Breast epithelium (tissue), 4 donors: ENCODE results near the gene COMT. TPM values are rescaled to one million over a fixed set of nuclear protein-coding genes. Genes with fewer than 3 reads are reported as not detected.

Source experiments
- DNase-seq, 2 donors: peaks; one replicate each; pipeline ENCODE4 v3.0.0-alpha.2; 2019; ENCODE audit warnings: low spot score in 2 of 2
- H3K27ac ChIP-seq, 2 donors: fragments of 200-600 bp; sonication (generic) in 1 of 2; one replicate each; pipeline ENCODE4 v1.5.1; 2016 to 2019; ENCODE audit warnings: mild to moderate bottlenecking in 1 of 2
- H3K27me3 ChIP-seq, 2 donors: fragments of 200-600 bp; sonication (generic) in 1 of 2; one replicate each; pipeline versions ENCODE4 v1.5.1 to v1.6.0; 2017 to 2019; ENCODE audit warnings: control low read depth in 1 of 2, mild to moderate bottlenecking in 1 of 2
- H3K36me3 ChIP-seq: fragments of 200-600 bp; one replicate; pipeline ENCODE4 v1.5.1; 2019
- H3K4me1 ChIP-seq, 2 donors: fragments of 200-600 bp; sonication (generic); one replicate each; pipeline ENCODE4 v1.5.1; 2016 to 2019; ENCODE audit warnings: control low read depth in 1 of 2
- H3K4me3 ChIP-seq, 3 donors: fragments of 200-600 bp; sonication (generic); 1 replicate in 2 of 3; 2 replicates in 1 of 3; pipeline ENCODE4 v1.5.1; 2016 to 2019; ENCODE audit warnings: mild to moderate bottlenecking in 3 of 3, moderate library complexity in 2 of 3
- H3K9me3 ChIP-seq, 2 donors: fragments of 200-600 bp; sonication (generic) in 1 of 2; one replicate each; pipeline ENCODE4 v1.5.1; 2016 to 2019; ENCODE audit warnings: control low read depth in 1 of 2
- POLR2A ChIP-seq: fragments of 450-650 bp; IDR thresholded peaks from one replicate; pipeline ENCODE4 v1.6.1; 2016; ENCODE audit warnings: antibody characterized with exemption, mild to moderate bottlenecking, moderate library complexity
- POLR2AphosphoS5 ChIP-seq, 3 donors: sonication (generic); formaldehyde crosslinking; IDR thresholded peaks; one replicate each; pipeline ENCODE4 v1.6.1; 2017; ENCODE audit warnings: antibody characterized with exemption in 3 of 3
- intact Hi-C: fragments of 100-400 bp; cut with DNase I; formaldehyde crosslinking; loops from one replicate; pipeline ENCODE4 v1.15.1; 2023; ENCODE audit warnings: low total_unique reads
- total RNA-seq, 3 donors: library from RNA; depleted of rRNA; stranded (reverse); fragments of >200 nt; gene quantifications; one replicate each; pipeline ENCODE4 v1.1.0, GENCODE V29; 2016
- TF ChIP-seq, protein P1 (sequence below), 3 donors: fragments of 450-650 bp; IDR thresholded peaks; one replicate each; pipeline ENCODE4 v1.5.1; 2016 to 2017; ENCODE audit warnings: antibody characterized with exemption in 3 of 3, mild to moderate bottlenecking in 3 of 3, moderate library complexity in 3 of 3

COMT gene
- total RNA-seq, 3 donors from 2014 or later = 136 to 198 (median 196) TPM

DNA sequence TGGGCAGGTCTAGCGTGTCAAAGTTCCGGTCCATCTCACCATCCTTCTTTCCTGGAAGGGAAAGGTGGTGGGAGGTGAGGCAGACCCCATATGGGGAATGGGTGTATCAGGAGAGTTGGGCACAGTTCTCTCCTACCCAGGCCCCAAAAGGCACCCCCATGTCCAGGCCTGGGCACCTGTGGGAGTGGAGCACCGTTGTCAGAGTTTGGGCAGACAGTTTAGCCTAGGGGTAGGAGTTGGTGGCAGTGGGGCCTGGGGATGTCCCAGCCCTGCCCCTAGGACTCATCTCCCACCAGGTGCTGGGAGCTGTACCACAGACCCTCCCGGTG lies 34.1 kb downstream of the COMT start:
- H3K4me1 ChIP-seq = no peaks in the 10 kb centered on the region
- TF ChIP-seq POLR2AphosphoS5 (IDR thresholded peaks at IDR 0.05) (no peak), POLR2A (no peak)
- TF ChIP-seq, protein P1, sequence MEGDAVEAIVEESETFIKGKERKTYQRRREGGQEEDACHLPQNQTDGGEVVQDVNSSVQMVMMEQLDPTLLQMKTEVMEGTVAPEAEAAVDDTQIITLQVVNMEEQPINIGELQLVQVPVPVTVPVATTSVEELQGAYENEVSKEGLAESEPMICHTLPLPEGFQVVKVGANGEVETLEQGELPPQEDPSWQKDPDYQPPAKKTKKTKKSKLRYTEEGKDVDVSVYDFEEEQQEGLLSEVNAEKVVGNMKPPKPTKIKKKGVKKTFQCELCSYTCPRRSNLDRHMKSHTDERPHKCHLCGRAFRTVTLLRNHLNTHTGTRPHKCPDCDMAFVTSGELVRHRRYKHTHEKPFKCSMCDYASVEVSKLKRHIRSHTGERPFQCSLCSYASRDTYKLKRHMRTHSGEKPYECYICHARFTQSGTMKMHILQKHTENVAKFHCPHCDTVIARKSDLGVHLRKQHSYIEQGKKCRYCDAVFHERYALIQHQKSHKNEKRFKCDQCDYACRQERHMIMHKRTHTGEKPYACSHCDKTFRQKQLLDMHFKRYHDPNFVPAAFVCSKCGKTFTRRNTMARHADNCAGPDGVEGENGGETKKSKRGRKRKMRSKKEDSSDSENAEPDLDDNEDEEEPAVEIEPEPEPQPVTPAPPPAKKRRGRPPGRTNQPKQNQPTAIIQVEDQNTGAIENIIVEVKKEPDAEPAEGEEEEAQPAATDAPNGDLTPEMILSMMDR (IDR thresholded peaks at IDR 0.05) = no peak
- no peaks in the 10 kb centered on the region for H3K9me3 ChIP-seq
- H3K27me3 ChIP-seq = no peaks in the 10 kb centered on the region
- no peak for DNase-seq
- intact Hi-C loops = no loop called here
- H3K27ac ChIP-seq = no peak overlapping the region
- no peak overlapping the region for H3K4me3 ChIP-seq
- H3K36me3 ChIP-seq = no peaks in the 10 kb centered on the region

DNA sequence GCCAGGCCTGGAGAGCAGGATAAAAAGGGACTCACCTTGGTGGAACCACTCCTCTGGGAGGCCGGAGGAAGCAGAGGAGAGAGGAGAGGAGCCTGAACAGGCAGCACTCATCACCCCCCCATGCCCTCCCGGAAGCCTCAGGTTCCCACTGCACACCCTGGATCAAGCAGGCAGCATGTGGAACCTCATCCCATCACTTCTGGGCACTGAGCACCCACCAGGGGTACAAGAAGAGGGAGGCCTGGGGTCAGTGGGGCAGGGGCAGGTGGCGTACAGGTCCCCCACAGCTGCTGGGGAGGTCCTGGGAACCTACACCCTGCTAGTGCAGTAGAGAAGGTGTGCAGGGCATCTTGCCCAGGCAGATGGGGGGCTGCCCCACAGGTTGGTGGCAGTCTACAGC lies 35.1 kb downstream of the COMT start:
- no peaks in the 10 kb centered on the region for H3K36me3 ChIP-seq
- no peaks in the 10 kb centered on the region for H3K4me1 ChIP-seq
- H3K27ac ChIP-seq = no peak overlapping the region
- intact Hi-C loops = no loop called here
- H3K4me3 ChIP-seq = no peak overlapping the region
- no peaks in the 10 kb centered on the region for H3K27me3 ChIP-seq
- DNase-seq = no peak
- no peaks in the 10 kb centered on the region for H3K9me3 ChIP-seq
- TF ChIP-seq POLR2AphosphoS5 (IDR thresholded peaks at IDR 0.05) (no peak), POLR2A (no peak)
- TF ChIP-seq, protein P1 (IDR thresholded peaks at IDR 0.05) = no peak

DNA sequence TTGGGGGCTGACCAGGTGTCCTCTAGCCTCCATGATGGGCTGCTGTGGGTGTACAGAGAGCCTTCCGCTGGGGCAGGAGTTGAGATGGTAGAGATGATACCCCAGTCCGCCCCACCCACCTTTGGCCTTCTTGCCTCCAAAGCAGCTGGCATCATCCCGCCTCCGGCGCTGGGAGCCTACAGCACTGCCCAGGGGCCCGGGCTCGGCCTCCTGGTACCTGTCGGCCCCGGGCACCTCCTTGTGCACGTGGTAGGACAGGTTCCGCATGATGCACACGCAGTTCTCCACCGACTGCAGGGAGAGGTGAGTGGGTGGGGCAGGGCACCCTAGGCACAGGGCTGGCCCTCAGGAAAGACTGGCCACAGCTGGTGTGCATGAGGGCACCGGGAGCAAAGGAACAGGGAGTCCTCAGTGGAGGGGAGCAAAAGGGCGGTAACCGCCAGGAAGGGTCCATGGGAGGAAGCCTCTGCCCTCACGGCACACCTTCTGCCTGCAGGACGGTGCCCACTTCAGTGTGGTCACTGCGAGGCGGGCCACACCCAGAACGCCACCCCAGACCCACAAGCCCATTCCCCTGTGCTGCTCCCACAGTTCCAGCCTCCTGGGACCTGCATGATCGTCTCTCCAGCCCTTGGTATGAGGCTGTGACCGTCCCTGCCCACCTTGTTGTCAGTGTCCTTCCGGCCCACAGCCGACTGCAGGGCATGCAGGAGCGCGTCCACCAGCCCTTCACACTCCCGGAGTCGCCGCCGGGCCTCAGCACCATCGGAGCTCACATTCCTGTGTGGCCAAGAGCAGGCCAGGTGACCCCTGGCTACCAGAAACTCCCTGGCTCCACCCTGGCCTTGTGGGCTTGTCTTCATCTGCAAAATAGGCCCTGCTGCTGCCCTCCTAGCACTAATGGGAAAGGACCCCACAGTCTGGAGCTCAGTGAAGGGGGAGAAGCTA lies 36.0 kb downstream of the COMT start:
- Histone ChIP-seq H3K4me1 (peaks cover 0 to under 1% of the 10 kb centered on the region in 2 donors), H3K4me3 (no peak overlapping the region), H3K27me3 (no peaks in the 10 kb centered on the region), H3K27ac (no peak overlapping the region), H3K36me3 (no peaks in the 10 kb centered on the region), H3K9me3 (no peaks in the 10 kb centered on the region)
- TF ChIP-seq, protein P1 (IDR thresholded peaks at IDR 0.05) = no peak
- TF ChIP-seq POLR2A (no peak), POLR2AphosphoS5 (IDR thresholded peaks at IDR 0.05) (no peak)
- no peak for DNase-seq
- intact Hi-C loops = no loop called here

DNA sequence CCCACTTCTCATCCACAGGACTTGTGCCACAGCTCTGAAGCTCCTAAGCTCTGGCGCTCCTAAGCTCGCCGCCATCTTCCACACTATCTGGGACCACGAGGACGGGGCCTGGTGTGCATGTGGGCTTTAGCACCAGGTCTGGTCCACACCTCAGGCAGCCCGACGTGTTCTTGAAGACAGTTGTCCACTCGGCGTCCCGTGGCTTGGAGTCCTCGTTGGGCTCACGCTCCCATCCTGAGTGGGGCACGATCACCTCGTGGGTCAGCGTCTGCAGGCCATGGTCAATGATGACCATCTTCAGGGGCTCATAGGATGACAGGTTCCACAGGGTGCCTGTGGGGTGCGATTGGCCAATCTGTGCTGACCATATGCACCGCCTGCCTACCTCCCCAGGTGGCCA lies 37.2 kb downstream of the COMT start:
- intact Hi-C loops = no loop called here
- H3K9me3 ChIP-seq = no peaks in the 10 kb centered on the region

DNA sequence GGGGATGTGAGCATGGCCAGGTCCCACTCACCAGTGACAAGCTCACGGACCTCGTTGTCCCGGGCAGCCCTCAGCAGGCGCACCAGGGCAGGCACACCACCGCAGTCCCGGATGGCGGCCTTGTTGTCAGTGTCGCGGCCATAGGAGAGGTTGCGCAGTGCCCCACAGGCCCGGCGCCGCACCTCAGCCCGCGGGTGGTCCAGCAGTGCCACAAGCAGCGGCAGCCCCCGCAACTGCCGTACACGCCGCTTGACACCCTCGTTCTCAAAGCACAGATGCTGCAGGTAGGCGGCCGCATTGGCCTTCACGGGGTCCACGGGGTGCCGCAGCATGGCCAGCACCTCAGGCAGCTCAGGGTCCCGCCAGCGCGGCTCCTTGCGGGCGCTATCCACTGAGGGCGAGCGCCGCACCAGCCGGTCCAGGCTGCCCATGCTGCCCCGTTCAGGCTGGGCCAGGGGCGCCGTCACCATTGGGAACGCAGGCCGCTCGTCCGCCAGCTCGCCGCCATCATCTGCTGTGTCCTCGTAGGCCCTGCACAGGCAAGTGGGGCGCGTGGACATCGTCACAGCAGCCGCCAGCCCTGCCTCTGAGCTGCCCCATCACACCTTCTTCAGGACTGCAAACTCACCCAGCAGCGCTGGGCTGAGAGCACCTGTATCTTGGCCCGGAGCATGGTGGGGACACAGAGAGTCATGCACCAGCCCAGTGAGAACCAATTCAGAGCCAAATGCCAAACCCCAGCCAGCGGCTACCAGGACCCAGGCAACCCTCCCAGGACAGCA lies 38.3 kb downstream of the COMT start:
- Histone ChIP-seq H3K4me1 (peaks cover under 1 to 14% of the 10 kb centered on the region in 2 donors), H3K27me3 (no peaks in the 10 kb centered on the region), H3K9me3 (no peaks in the 10 kb centered on the region), H3K4me3 (no peak overlapping the region), H3K27ac (no peak overlapping the region), H3K36me3 (no peaks in the 10 kb centered on the region)
- DNase-seq = no peak
- TF ChIP-seq POLR2AphosphoS5 (IDR thresholded peaks at IDR 0.05) = no peak
- TF ChIP-seq POLR2A = no peak
- TF ChIP-seq, protein P1 (IDR thresholded peaks at IDR 0.05) = no peak
- intact Hi-C loops = no loop called here

More for the DNA sequence above, 37.2 kb downstream of the COMT start:
- Histone ChIP-seq H3K36me3 (no peaks in the 10 kb centered on the region), H3K27ac (no peak overlapping the region), H3K4me3 (no peak overlapping the region), H3K27me3 (no peaks in the 10 kb centered on the region), H3K4me1 (peaks cover 0 to 12% of the 10 kb centered on the region in 2 donors)
- TF ChIP-seq POLR2A = no peak
- no peak for DNase-seq
